Prostate gland (tissue), 2 donors: Measurements from ENCODE around the gene TMEM107.

Experiments
- POLR2A ChIP-seq: fragments of 450-650 bp; IDR thresholded peaks from one replicate; pipeline ENCODE4 v1.6.1; 2016; ENCODE audit warnings: antibody characterized with exemption, mild to moderate bottlenecking
- POLR2AphosphoS5 ChIP-seq: sonication (generic); formaldehyde crosslinking; IDR thresholded peaks from one replicate; pipeline ENCODE4 v1.6.1; 2017; ENCODE audit warnings: antibody characterized with exemption
- TF ChIP-seq, protein P1 (sequence below), 4 experiments: fragments of 200-600 bp in 2 of 4; fragments of 450-650 bp in 2 of 4; sonication (generic) in 2 of 4; IDR thresholded peaks; 1 replicate in 3 of 4; 2 replicates in 1 of 4; pipeline ENCODE4 v1.5.1; 2016 to 2019; ENCODE audit warnings: antibody characterized with exemption in 4 of 4, mild to moderate bottlenecking in 2 of 4, moderate library complexity in 2 of 4

DNA sequence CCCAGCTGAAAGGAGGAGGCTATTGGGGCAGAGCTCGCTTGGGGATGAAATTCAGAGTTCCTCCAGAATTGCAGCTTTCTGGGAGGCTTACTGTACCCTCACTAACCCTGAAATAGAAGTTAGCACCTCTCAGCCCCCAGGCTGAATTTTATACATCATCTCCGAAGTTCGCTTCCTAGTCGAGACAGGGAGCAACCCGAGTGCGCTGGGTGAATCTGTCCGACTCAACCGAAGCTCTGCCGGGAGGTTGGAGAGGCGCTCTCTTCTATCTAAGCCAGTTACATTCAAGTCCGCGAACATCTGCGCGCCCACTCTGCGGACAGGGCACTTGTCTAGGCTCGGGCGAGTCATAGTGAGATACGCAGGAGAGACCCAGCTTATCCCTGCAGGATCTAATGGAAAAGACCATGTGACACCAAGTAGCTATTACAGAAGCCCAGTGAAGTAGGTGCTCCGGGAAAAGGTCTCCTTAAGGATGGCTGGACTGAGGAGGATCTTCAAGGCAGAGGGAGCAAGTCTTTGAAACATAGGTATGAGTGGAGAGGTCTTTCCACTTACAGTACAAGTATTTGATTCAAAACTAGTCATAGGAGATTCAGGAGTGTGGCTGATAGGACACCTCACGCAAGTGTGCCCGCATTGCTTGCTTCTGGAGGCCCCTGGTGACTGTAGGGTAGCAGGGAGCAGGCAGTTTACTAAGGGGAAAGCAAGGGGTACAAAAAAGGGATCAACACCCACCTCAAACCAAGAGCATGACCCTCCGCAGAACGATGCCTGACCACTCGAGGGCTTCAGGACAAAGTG lies 51.6 kb downstream of the TMEM107 start:
- TF ChIP-seq POLR2AphosphoS5 (no peak), POLR2A (no peak)
- TF ChIP-seq, protein P1, sequence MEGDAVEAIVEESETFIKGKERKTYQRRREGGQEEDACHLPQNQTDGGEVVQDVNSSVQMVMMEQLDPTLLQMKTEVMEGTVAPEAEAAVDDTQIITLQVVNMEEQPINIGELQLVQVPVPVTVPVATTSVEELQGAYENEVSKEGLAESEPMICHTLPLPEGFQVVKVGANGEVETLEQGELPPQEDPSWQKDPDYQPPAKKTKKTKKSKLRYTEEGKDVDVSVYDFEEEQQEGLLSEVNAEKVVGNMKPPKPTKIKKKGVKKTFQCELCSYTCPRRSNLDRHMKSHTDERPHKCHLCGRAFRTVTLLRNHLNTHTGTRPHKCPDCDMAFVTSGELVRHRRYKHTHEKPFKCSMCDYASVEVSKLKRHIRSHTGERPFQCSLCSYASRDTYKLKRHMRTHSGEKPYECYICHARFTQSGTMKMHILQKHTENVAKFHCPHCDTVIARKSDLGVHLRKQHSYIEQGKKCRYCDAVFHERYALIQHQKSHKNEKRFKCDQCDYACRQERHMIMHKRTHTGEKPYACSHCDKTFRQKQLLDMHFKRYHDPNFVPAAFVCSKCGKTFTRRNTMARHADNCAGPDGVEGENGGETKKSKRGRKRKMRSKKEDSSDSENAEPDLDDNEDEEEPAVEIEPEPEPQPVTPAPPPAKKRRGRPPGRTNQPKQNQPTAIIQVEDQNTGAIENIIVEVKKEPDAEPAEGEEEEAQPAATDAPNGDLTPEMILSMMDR (IDR thresholded peaks at IDR 0.05): no peak
